ENCODE data around the gene KCNIP1. TPM values are rescaled to one million over a fixed set of nuclear protein-coding genes. Genes with fewer than 3 reads are reported as not detected.
"Not testable (repeated sequence)": the region's sequence is repeated elsewhere in the genome, so short reads cannot be mapped to it uniquely, and the experiment has no call there.

The KCNIP1 gene
- total RNA-seq, 1 experiment from 2014 or later, result not detected

DNA sequence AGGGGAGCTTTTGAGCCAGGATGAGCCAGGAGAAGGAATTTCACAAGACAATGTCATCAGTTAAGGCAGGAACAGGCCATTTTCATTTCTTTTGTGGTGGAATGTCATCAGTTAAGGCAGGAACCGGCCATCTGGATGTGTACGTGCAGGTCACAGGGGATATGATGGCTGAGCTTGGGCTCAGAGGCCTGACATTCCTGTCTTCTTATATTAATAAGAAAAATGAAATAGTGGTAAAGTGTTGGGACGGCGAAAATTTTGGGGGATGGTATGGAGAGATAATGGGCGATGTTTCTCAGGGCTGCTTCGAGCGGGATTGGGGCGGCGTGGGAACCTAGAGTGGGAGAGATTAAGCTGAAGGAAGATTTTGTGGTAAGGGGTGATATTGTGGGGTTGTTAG lies 258.5 kb downstream of the KCNIP1 start:
- H2AFZ ChIP-seq (ENCODE audit: low read depth, low read length, poor library complexity, severe bottlenecking); H3K36me3 ChIP-seq (ENCODE audit: control insufficient read depth in 1 of 2, insufficient read depth in 2 of 2, low read length in 2 of 2); H3K4me3 ChIP-seq (replicated peaks in 1 of 2; ENCODE audit: low read depth in 1 of 2, low read length in 2 of 2); H3K9me3 ChIP-seq (ENCODE audit: control insufficient read depth in 1 of 2, insufficient read depth in 1 of 2, low read depth in 1 of 2, low read length in 2 of 2); H3K4me2 ChIP-seq (ENCODE audit: low read length); DNase-seq (ENCODE audit: low read depth, low spot score); BruUV-seq (replicated peaks); H3K79me2 ChIP-seq (ENCODE audit: insufficient read depth, low read length); H3K9ac ChIP-seq (ENCODE audit: low read length); H4K20me1 ChIP-seq (ENCODE audit: insufficient read depth); H3K27ac ChIP-seq (ENCODE audit: low read depth, low read length); ATAC-seq; H3K9me2 ChIP-seq (ENCODE audit: insufficient read depth); H3K4me1 ChIP-seq (ENCODE audit: control insufficient read depth in 1 of 2, insufficient read depth in 2 of 2, low read length in 2 of 2); POLR2A ChIA-PET; CTCF ChIA-PET; H3K27me3 ChIP-seq (ENCODE audit: insufficient read depth, low read length); RAD21 ChIA-PET (ENCODE audit: low non-redundant PET in 1 of 2, low total read pairs in 2 of 2, uncharacterized antibody in 2 of 2, unreplicated experiment in 2 of 2); intact Hi-C loops (cut with micrococcal nuclease): not testable (repeated sequence)

DNA sequence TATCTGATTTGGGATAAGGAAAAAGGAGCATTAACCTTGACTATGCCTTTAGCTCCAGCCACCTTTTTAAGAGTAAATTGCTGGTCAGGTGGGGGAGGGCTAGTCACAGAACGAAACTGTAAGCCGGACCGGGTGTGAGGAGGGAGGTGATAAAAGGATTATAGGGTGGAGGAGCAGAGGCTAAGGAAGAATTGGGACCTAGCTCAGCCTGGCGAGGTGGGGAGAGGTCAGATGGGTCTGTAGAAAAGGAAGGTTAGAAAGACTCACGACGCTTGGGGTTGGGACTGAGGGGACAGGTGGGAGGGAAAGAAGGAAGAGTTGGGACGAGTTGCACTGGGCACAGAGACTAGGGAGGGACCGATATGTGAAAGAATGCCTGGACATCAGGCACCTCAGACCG lies 262.0 kb downstream of the KCNIP1 start:
- H3K9me3 ChIP-seq (ENCODE audit: control insufficient read depth in 1 of 2, insufficient read depth in 1 of 2, low read depth in 1 of 2, low read length in 2 of 2); DNase-seq (ENCODE audit: low read depth, low spot score); CTCF ChIA-PET; BruUV-seq (replicated peaks); intact Hi-C loops (cut with micrococcal nuclease); RAD21 ChIA-PET (ENCODE audit: low non-redundant PET in 1 of 2, low total read pairs in 2 of 2, uncharacterized antibody in 2 of 2, unreplicated experiment in 2 of 2); POLR2A ChIA-PET; H3K27ac ChIP-seq (ENCODE audit: low read depth, low read length); H2AFZ ChIP-seq (ENCODE audit: low read depth, low read length, poor library complexity, severe bottlenecking); ATAC-seq; H3K9ac ChIP-seq (ENCODE audit: low read length); H3K4me2 ChIP-seq (ENCODE audit: low read length); H3K36me3 ChIP-seq (ENCODE audit: control insufficient read depth in 1 of 2, insufficient read depth in 2 of 2, low read length in 2 of 2); H3K79me2 ChIP-seq (ENCODE audit: insufficient read depth, low read length); H3K27me3 ChIP-seq (ENCODE audit: insufficient read depth, low read length); H3K4me1 ChIP-seq (ENCODE audit: control insufficient read depth in 1 of 2, insufficient read depth in 2 of 2, low read length in 2 of 2); H4K20me1 ChIP-seq (ENCODE audit: insufficient read depth); H3K4me3 ChIP-seq (replicated peaks in 1 of 2; ENCODE audit: low read depth in 1 of 2, low read length in 2 of 2); H3K9me2 ChIP-seq (ENCODE audit: insufficient read depth): not testable (repeated sequence)

DNA sequence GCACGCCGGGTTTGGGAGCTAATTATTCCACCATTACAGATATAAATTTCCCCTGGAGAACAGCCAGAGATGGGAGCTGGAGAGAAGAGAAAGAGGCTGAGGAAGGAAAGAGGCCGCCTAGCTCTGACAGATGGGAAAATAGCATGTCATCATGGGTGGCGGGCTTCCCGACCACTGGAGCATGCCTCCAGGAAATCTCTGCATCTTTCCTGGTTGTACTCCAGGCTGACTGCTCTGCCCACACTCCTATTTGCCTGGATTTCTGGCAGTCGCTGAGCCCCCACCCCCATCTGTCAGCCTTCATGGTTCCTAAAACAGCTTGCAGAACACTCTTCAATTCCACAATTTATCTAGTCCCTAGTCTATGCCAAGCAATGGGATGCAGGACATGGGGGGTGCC lies 265.4 kb downstream of the KCNIP1 start:
- ChIA-PET POLR2A (no interaction called here), RAD21 (ENCODE audit: low non-redundant PET in 1 of 2, low total read pairs in 2 of 2, uncharacterized antibody in 2 of 2, unreplicated experiment in 2 of 2) (no interaction called here), CTCF (interaction anchor here (0.6 to 1.1 kb wide), 2 partner anchors 22 to 353 kb away, joined by 3 to 5 read pairs; no protein-coding TSS in a partner anchor)
- H3K9me3 ChIP-seq (ENCODE audit: control insufficient read depth in 1 of 2, insufficient read depth in 1 of 2, low read depth in 1 of 2, low read length in 2 of 2), result no peaks in the 10 kb centered on the region
- H3K4me2 ChIP-seq (ENCODE audit: low read length), result no peak overlapping the region
- no peaks in the 10 kb centered on the region for H3K4me1 ChIP-seq (ENCODE audit: control insufficient read depth in 1 of 2, insufficient read depth in 2 of 2, low read length in 2 of 2)
- no peaks in the 10 kb centered on the region for H3K79me2 ChIP-seq (ENCODE audit: insufficient read depth, low read length)
- H3K9ac ChIP-seq (ENCODE audit: low read length), result no peak overlapping the region
- H3K4me3 ChIP-seq (replicated peaks in 1 of 2; ENCODE audit: low read depth in 1 of 2, low read length in 2 of 2), result no peak overlapping the region
- DNase-seq (ENCODE audit: low read depth, low spot score), result no peak
- no peaks in the 10 kb centered on the region for H4K20me1 ChIP-seq (ENCODE audit: insufficient read depth)
- no peak overlapping the region for H2AFZ ChIP-seq (ENCODE audit: low read depth, low read length, poor library complexity, severe bottlenecking)
- no TSS peak for BruUV-seq (replicated peaks)
- H3K27me3 ChIP-seq (ENCODE audit: insufficient read depth, low read length), result no peaks in the 10 kb centered on the region
- no peaks in the 10 kb centered on the region for H3K9me2 ChIP-seq (ENCODE audit: insufficient read depth)
- no peaks in the 10 kb centered on the region for H3K36me3 ChIP-seq (ENCODE audit: control insufficient read depth in 1 of 2, insufficient read depth in 2 of 2, low read length in 2 of 2)
- intact Hi-C loops (cut with micrococcal nuclease), result no loop called here
- no peak for ATAC-seq
- H3K27ac ChIP-seq (ENCODE audit: low read depth, low read length), result no peak overlapping the region
- no peak for TF ChIP-seq FOSL1 (IDR thresholded peaks at IDR 0.05; ENCODE audit: low read depth)
- TF ChIP-seq ZNF274 (IDR thresholded peaks at IDR 0.05; ENCODE audit: low read depth, low read length), result no peak
- no peak for TF ChIP-seq ELF1 (IDR thresholded peaks at IDR 0.05; ENCODE audit: borderline replicate concordance, low read depth)
- TF ChIP-seq, protein P1, sequence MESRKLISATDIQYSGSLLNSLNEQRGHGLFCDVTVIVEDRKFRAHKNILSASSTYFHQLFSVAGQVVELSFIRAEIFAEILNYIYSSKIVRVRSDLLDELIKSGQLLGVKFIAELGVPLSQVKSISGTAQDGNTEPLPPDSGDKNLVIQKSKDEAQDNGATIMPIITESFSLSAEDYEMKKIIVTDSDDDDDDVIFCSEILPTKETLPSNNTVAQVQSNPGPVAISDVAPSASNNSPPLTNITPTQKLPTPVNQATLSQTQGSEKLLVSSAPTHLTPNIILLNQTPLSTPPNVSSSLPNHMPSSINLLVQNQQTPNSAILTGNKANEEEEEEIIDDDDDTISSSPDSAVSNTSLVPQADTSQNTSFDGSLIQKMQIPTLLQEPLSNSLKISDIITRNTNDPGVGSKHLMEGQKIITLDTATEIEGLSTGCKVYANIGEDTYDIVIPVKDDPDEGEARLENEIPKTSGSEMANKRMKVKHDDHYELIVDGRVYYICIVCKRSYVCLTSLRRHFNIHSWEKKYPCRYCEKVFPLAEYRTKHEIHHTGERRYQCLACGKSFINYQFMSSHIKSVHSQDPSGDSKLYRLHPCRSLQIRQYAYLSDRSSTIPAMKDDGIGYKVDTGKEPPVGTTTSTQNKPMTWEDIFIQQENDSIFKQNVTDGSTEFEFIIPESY (IDR thresholded peaks at IDR 0.05; ENCODE audit: extremely low read depth, insufficient replicate concordance, low read length), result no peak
- TF ChIP-seq EGR1 (IDR thresholded peaks at IDR 0.05; ENCODE audit: low read depth), result no peak
- no peak for TF ChIP-seq RAD21 (IDR thresholded peaks at IDR 0.05; ENCODE audit: low read depth)
- no peak for TF ChIP-seq ZFX (IDR thresholded peaks at IDR 0.05)
- TF ChIP-seq POLR2AphosphoS5 (IDR thresholded peaks at IDR 0.05; ENCODE audit: low read depth, low read length), result no peak
- TF ChIP-seq EZH2 (IDR thresholded peaks at IDR 0.05), result no peak
- TF ChIP-seq JUND (IDR thresholded peaks at IDR 0.05), result no peak
